HG02973 (cell line): ENCODE measurements around the gene ZFAND2A.
"Not testable (repeated sequence)": the region's sequence is repeated elsewhere in the genome, so short reads cannot be mapped to it uniquely, and the experiment has no call there.

Experiments
- ATAC-seq: cut with Tn5 transposase; IDR thresholded peaks from one replicate; pipeline ENCODE4 v1.9.1; 2021; ENCODE audit warnings: moderate library complexity; ENCODE audit not compliant: unreplicated experiment

Gene ZFAND2A

GRCh38 chr7:1127001-1127400, 33.0 kb downstream of the ZFAND2A start:
- no peak for ATAC-seq

GRCh38 chr7:1125603-1125969, 34.4 kb downstream of the ZFAND2A start:
- no peak for ATAC-seq

GRCh38 chr7:1124816-1125602, 35.0 kb downstream of the ZFAND2A start:
- ATAC-seq = no peak

- ATAC-seq = no peak
Measured at GRCh38 chr7:1124164-1124563, 35.8 kb downstream of the ZFAND2A start.

- ATAC-seq = no peak
Measured at GRCh38 chr7:1123715-1124114, 36.3 kb downstream of the ZFAND2A start.

GRCh38 chr7:1122832-1123501, 37.0 kb downstream of the ZFAND2A start:
- ATAC-seq = no peak

- no peak for ATAC-seq
Measured at GRCh38 chr7:1121886-1122831, 37.8 kb downstream of the ZFAND2A start.

GRCh38 chr7:1121476-1121875, 38.5 kb downstream of the ZFAND2A start:
- no peak for ATAC-seq

- no peak for ATAC-seq
Measured at GRCh38 chr7:1120791-1121190, 39.2 kb downstream of the ZFAND2A start.

- no peak for ATAC-seq
Measured at GRCh38 chr7:1119201-1119600, 40.8 kb downstream of the ZFAND2A start.

- ATAC-seq = no peak
Measured at GRCh38 chr7:1117321-1117928, 42.6 kb downstream of the ZFAND2A start.

GRCh38 chr7:1116383-1117008, 43.5 kb downstream of the ZFAND2A start:
- ATAC-seq = not testable (repeated sequence)

GRCh38 chr7:1115171-1116045, 44.6 kb downstream of the ZFAND2A start:
- ATAC-seq = not testable (repeated sequence)

GRCh38 chr7:1114505-1114904, 45.5 kb downstream of the ZFAND2A start:
- no peak for ATAC-seq

GRCh38 chr7:1114088-1114487, 45.9 kb downstream of the ZFAND2A start:
- ATAC-seq = no peak

- ATAC-seq = no peak
Measured at GRCh38 chr7:1113548-1113885, 46.5 kb downstream of the ZFAND2A start.

GRCh38 chr7:1112625-1113547, 47.1 kb downstream of the ZFAND2A start:
- no peak for ATAC-seq

- no peak for ATAC-seq
Measured at GRCh38 chr7:1112109-1112508, 47.9 kb downstream of the ZFAND2A start.

- ATAC-seq = no peak
Measured at GRCh38 chr7:1111156-1111555, 48.8 kb downstream of the ZFAND2A start.
